ENCODE measurements around the gene PSMC6.

- TF ChIP-seq CTCF (IDR thresholded peaks at IDR 0.05; ENCODE audit: low read length): no peak
- TF ChIP-seq EZH2 (IDR thresholded peaks at IDR 0.05; ENCODE audit: borderline replicate concordance, low read length): no peak
Observed at GRCh38 chr14:52733824-52734223, 26.8 kb downstream of the PSMC6 start.

Measured in OCI-LY1 (cell line).